Prostate gland (tissue), 2 donors: ENCODE measurements around the gene UBE4B.

Source experiments
- POLR2A ChIP-seq: fragments of 450-650 bp; IDR thresholded peaks from one replicate; pipeline ENCODE4 v1.6.1; 2016; ENCODE audit warnings: antibody characterized with exemption, mild to moderate bottlenecking
- POLR2AphosphoS5 ChIP-seq: sonication (generic); formaldehyde crosslinking; IDR thresholded peaks from one replicate; pipeline ENCODE4 v1.6.1; 2017; ENCODE audit warnings: antibody characterized with exemption
- TF ChIP-seq, protein P1 (sequence below), 4 experiments: fragments of 200-600 bp in 2 of 4; fragments of 450-650 bp in 2 of 4; sonication (generic) in 2 of 4; IDR thresholded peaks; 1 replicate in 3 of 4; 2 replicates in 1 of 4; pipeline ENCODE4 v1.5.1; 2016 to 2019; ENCODE audit warnings: antibody characterized with exemption in 4 of 4, mild to moderate bottlenecking in 2 of 4, moderate library complexity in 2 of 4

- TF ChIP-seq, protein P1, sequence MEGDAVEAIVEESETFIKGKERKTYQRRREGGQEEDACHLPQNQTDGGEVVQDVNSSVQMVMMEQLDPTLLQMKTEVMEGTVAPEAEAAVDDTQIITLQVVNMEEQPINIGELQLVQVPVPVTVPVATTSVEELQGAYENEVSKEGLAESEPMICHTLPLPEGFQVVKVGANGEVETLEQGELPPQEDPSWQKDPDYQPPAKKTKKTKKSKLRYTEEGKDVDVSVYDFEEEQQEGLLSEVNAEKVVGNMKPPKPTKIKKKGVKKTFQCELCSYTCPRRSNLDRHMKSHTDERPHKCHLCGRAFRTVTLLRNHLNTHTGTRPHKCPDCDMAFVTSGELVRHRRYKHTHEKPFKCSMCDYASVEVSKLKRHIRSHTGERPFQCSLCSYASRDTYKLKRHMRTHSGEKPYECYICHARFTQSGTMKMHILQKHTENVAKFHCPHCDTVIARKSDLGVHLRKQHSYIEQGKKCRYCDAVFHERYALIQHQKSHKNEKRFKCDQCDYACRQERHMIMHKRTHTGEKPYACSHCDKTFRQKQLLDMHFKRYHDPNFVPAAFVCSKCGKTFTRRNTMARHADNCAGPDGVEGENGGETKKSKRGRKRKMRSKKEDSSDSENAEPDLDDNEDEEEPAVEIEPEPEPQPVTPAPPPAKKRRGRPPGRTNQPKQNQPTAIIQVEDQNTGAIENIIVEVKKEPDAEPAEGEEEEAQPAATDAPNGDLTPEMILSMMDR (IDR thresholded peaks at IDR 0.05), result no peak
- no peak for TF ChIP-seq POLR2A
- TF ChIP-seq POLR2AphosphoS5, result no peak
These were observed 88.9 kb downstream of the UBE4B start for GRCh38 chr1:10121688-10122087.
